ENCODE measurements around the gene PLAAT3. TPM values are rescaled to one million over a fixed set of nuclear protein-coding genes. Genes with fewer than 3 reads are reported as not detected.
"Not testable (repeated sequence)": the region's sequence is repeated elsewhere in the genome, so short reads cannot be mapped to it uniquely, and the experiment has no call there.

PLAAT3 gene
- total RNA-seq, 2 donors from 2014 or later, result 3.8 to 13.2 TPM

- Histone ChIP-seq H3K27ac (no peak overlapping the region), H3K9me3 (no peaks in the 10 kb centered on the region), H3K4me3 (no peak overlapping the region), H3K27me3 (no peaks in the 10 kb centered on the region), H3K36me3 (no peaks in the 10 kb centered on the region), H3K9ac (ENCODE audit: low read depth in 2 of 2, low read length in 2 of 2) (no peak overlapping the region), H3K4me1 (no peaks in the 10 kb centered on the region)
- TF ChIP-seq, protein P1, sequence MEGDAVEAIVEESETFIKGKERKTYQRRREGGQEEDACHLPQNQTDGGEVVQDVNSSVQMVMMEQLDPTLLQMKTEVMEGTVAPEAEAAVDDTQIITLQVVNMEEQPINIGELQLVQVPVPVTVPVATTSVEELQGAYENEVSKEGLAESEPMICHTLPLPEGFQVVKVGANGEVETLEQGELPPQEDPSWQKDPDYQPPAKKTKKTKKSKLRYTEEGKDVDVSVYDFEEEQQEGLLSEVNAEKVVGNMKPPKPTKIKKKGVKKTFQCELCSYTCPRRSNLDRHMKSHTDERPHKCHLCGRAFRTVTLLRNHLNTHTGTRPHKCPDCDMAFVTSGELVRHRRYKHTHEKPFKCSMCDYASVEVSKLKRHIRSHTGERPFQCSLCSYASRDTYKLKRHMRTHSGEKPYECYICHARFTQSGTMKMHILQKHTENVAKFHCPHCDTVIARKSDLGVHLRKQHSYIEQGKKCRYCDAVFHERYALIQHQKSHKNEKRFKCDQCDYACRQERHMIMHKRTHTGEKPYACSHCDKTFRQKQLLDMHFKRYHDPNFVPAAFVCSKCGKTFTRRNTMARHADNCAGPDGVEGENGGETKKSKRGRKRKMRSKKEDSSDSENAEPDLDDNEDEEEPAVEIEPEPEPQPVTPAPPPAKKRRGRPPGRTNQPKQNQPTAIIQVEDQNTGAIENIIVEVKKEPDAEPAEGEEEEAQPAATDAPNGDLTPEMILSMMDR (IDR thresholded peaks at IDR 0.05), result no peak
- DNase-seq, result no peak
- intact Hi-C loops (cut with DNase I), result no loop called here
Measured at GRCh38 chr11:63586451-63587166, 27.6 kb downstream of the PLAAT3 start.

DNA sequence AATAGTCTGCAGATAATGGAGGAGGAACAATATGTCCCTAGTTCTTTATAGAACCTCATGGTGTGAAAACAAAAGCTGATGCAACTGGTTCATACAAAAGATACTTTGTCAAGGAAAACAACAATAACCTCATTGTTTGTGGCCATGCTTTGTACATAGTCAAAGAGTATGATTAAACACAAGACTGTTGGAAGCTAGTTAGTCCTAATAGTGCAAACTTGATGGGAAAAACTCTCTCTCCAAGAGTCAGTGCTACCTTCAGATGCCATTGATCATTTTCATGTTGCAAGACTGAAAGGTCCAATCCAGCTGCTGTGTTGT, 30.9 kb downstream of the PLAAT3 start:
- Histone ChIP-seq H3K27ac (no peak overlapping the region), H3K36me3 (no peaks in the 10 kb centered on the region)
- intact Hi-C loops (cut with DNase I), result no loop called here

GRCh38 chr11:63581224-63581623, 33.0 kb downstream of the PLAAT3 start:
- H3K36me3 ChIP-seq; H3K9ac ChIP-seq (ENCODE audit: low read depth in 2 of 2, low read length in 2 of 2); H3K4me3 ChIP-seq; H3K27ac ChIP-seq; intact Hi-C loops (cut with DNase I); DNase-seq; H3K27me3 ChIP-seq; H3K9me3 ChIP-seq; H3K4me1 ChIP-seq: not testable (repeated sequence)

More for the DNA sequence above, 30.9 kb downstream of the PLAAT3 start:
- Histone ChIP-seq H3K9me3 (no peaks in the 10 kb centered on the region), H3K4me1 (no peaks in the 10 kb centered on the region), H3K9ac (ENCODE audit: low read depth in 2 of 2, low read length in 2 of 2) (no peak overlapping the region), H3K4me3 (no peak overlapping the region), H3K27me3 (no peaks in the 10 kb centered on the region)
- no peak for DNase-seq
- TF ChIP-seq, protein P1 (IDR thresholded peaks at IDR 0.05), result no peak

GRCh38 chr11:63578882-63579281, 35.4 kb downstream of the PLAAT3 start:
- H3K4me3 ChIP-seq; H3K4me1 ChIP-seq; H3K27ac ChIP-seq; H3K27me3 ChIP-seq; DNase-seq; H3K36me3 ChIP-seq; H3K9ac ChIP-seq (ENCODE audit: low read depth in 2 of 2, low read length in 2 of 2); intact Hi-C loops (cut with DNase I); H3K9me3 ChIP-seq: not testable (repeated sequence)

DNA sequence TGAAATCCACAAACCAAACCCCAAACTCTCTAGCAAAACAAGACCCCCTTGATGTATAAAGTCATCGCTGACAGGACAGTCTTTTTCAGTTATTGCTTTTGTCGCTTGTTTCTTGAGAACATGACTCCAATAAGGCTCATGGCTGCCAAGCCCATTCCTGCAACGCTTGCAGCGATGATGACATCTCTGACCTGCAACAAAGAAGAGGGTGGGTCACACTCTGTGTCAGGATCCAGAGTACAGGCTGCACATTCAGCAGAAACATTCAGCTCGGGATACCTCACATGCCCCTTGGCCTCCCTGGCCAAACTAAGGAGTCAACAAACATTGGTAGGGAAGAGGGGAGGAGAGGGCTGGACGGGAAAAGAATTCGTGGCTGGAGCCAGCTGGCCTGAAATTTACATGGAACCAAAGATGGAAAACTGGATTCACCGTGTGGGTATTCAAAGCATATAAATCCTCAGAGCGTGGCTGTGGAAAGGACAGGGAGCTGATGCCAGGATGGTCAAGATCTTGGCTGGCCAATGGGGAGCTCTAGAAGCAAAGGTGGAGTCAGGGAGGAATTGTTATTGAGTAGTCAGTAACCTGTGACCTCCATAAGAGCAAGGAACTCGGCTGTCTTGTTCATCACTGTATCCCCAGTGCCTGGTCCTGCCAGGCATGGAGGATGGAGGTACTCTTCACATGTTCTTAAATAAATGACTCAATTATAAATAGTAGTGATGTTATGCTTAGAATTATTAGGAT, 39.2 kb downstream of the PLAAT3 start:
- peaks cover 5% of the 10 kb centered on the region for H3K4me1 ChIP-seq
- H3K27me3 ChIP-seq, result no peaks in the 10 kb centered on the region
- H3K36me3 ChIP-seq, result no peaks in the 10 kb centered on the region
- peak overlapping the region; percentile 85 for H3K27ac ChIP-seq
- peak overlapping the region; percentile 37 to 46 for H3K9ac ChIP-seq (ENCODE audit: low read depth in 2 of 2, low read length in 2 of 2)
- DNase-seq, result peak; percentile 37
- H3K4me3 ChIP-seq, result peak overlapping the region; percentile 4
- intact Hi-C loops (cut with DNase I), result no loop called here
- no peaks in the 10 kb centered on the region for H3K9me3 ChIP-seq
- TF ChIP-seq, protein P1 (IDR thresholded peaks at IDR 0.05), result no peak

GRCh38 chr11:63573881-63574855, 40.1 kb downstream of the PLAAT3 start:
- intact Hi-C loops (cut with DNase I), result no loop called here
- Histone ChIP-seq H3K27me3 (no peaks in the 10 kb centered on the region), H3K27ac (peak overlapping the region; percentile 85), H3K9me3 (no peaks in the 10 kb centered on the region), H3K4me3 (peak overlapping the region; percentile 4), H3K9ac (ENCODE audit: low read depth in 2 of 2, low read length in 2 of 2) (peak overlapping the region; percentile 37 to 46), H3K4me1 (peaks cover 5% of the 10 kb centered on the region), H3K36me3 (no peaks in the 10 kb centered on the region)
- DNase-seq, result peak; percentile 84
- TF ChIP-seq, protein P1 (IDR thresholded peaks at IDR 0.05), result no peak
